K562 (cell line): Measurements from ENCODE around the gene PSMC3IP. TPM values are rescaled to one million over a fixed set of nuclear protein-coding genes. Genes with fewer than 3 reads are reported as not detected.

ENCODE experiments used
- BRF1 ChIP-seq: IDR thresholded peaks from 3 replicates; pipeline ENCODE4 v1.6.1; 2011; ENCODE audit warnings: borderline replicate concordance, mild to moderate bottlenecking; ENCODE audit not compliant: insufficient read length; ENCODE audit errors: extremely low read depth
- EGR1 ChIP-seq: fragments of 450-650 bp; conservative IDR thresholded peaks from 2 replicates; pipeline ENCODE4 v1.6.1; 2017; ENCODE audit warnings: mild to moderate bottlenecking
- FOXJ3 ChIP-seq: sonication (generic); formaldehyde crosslinking; IDR thresholded peaks from 2 replicates; pipeline ENCODE4 v1.4.0; 2020; ENCODE audit warnings: mild to moderate bottlenecking, missing genetic modification reagents
- POU5F1 ChIP-seq: fragments of 150-350 bp; IDR thresholded peaks from 2 replicates; pipeline ENCODE4 v1.6.1; 2014; ENCODE audit warnings: borderline replicate concordance, low read length, low read depth, mild to moderate bottlenecking; ENCODE audit not compliant: partially characterized antibody
- RAD21 ChIP-seq, 2 experiments: fragments of 250-450 bp in 1 of 2; fragments of 450-650 bp in 1 of 2; sonication (Bioruptor Pico) in 1 of 2; formaldehyde crosslinking in 1 of 2; IDR thresholded peaks in 1 of 2; conservative IDR thresholded peaks in 1 of 2; 2 replicates each; pipeline versions ENCODE4 v1.4.0 to v1.8.0; 2020 to 2022; ENCODE audit warnings: mild to moderate bottlenecking in 2 of 2, moderate library complexity in 1 of 2
- SETDB1 ChIP-seq: IDR thresholded peaks from one replicate; pipeline ENCODE4 v1.6.1; 2012; ENCODE audit warnings: low read length, control low read depth, inconsistent platforms
- SP1 ChIP-seq: sonication (generic); formaldehyde crosslinking; IDR thresholded peaks from 2 replicates; pipeline ENCODE4 v1.8.1; 2022; ENCODE audit warnings: mild to moderate bottlenecking, missing genetic modification reagents
- TAF15 ChIP-seq: fragments of 200-400 bp; formaldehyde crosslinking; IDR thresholded peaks from 2 replicates; pipeline ENCODE4 v1.6.1; 2017; ENCODE audit warnings: mild to moderate bottlenecking, low read depth, low read length, moderate library complexity
- TGIF2 ChIP-seq: sonication (generic); formaldehyde crosslinking; IDR thresholded peaks from 2 replicates; pipeline ENCODE4 v1.8.1; 2022; ENCODE audit warnings: mild to moderate bottlenecking, missing genetic modification reagents, moderate library complexity
- WHSC1 ChIP-seq: IDR thresholded peaks from one replicate; pipeline ENCODE4 v1.6.1; 2012; ENCODE audit warnings: low read length, control low read depth, inconsistent platforms
- ZNF174 ChIP-seq: fragments of 250-450 bp; sonication (Bioruptor Pico); IDR thresholded peaks from 2 replicates; pipeline ENCODE4 v1.4.0; 2020; ENCODE audit warnings: mild to moderate bottlenecking
- polyA plus RNA-seq, 8 experiments: library from polyadenylated mRNA; depleted of rRNA in 4 of 8; stranded (reverse) in 5 of 8; unstranded in 3 of 8; fragments of >200 nt; fragmentation: Nextera tagmentation in 2 of 8; fragmentation: Illumina TruSeq in 1 of 8; extraction: Ambion mirVana in 2 of 8; extraction: Trizol in 1 of 8; gene quantifications; 2 replicates each; pipeline versions ENCODE4 v1.2.1 to v1.2.3, GENCODE V29; 2011 to 2014; ENCODE audit warnings: inconsistent platforms in 1 of 8, missing spikeins in 1 of 8
- total RNA-seq, 7 experiments: library from RNA; depleted of rRNA in 6 of 7; stranded (reverse); fragments of >200 nt in 6 of 7; fragmentation: Illumina TruSeq in 2 of 7; extraction: Trizol in 2 of 7; gene quantifications; 2 replicates each; pipeline versions ENCODE4 v1.2.1 to v1.2.3, GENCODE V29; 2011 to 2021; ENCODE audit warnings: low replicate concordance in 1 of 7
- TF ChIP-seq, protein P1 (sequence below), 2 experiments: fragments of 450-650 bp; conservative IDR thresholded peaks; 2 replicates each; pipeline ENCODE4 v1.6.1; 2017; ENCODE audit warnings: mild to moderate bottlenecking in 2 of 2, moderate library complexity in 2 of 2
- TF ChIP-seq, protein P2 (sequence below): fragments of 450-650 bp; formaldehyde crosslinking; IDR thresholded peaks from 2 replicates; pipeline ENCODE4 v1.4.0; 2020; ENCODE audit warnings: mild to moderate bottlenecking, moderate library complexity
- TF ChIP-seq, protein P3 (sequence below): fragments of 250-450 bp; sonication (Bioruptor Pico); IDR thresholded peaks from 2 replicates; pipeline ENCODE4 v1.5.0; 2020; ENCODE audit warnings: mild to moderate bottlenecking, borderline replicate concordance

Gene PSMC3IP
- total and polyA plus RNA-seq, 9 of the 15 experiments (the other 6 are each of a cell fraction or from before 2014, with no cell fraction given), result 13.8 to 65.6 (median 32.8) TPM

DNA sequence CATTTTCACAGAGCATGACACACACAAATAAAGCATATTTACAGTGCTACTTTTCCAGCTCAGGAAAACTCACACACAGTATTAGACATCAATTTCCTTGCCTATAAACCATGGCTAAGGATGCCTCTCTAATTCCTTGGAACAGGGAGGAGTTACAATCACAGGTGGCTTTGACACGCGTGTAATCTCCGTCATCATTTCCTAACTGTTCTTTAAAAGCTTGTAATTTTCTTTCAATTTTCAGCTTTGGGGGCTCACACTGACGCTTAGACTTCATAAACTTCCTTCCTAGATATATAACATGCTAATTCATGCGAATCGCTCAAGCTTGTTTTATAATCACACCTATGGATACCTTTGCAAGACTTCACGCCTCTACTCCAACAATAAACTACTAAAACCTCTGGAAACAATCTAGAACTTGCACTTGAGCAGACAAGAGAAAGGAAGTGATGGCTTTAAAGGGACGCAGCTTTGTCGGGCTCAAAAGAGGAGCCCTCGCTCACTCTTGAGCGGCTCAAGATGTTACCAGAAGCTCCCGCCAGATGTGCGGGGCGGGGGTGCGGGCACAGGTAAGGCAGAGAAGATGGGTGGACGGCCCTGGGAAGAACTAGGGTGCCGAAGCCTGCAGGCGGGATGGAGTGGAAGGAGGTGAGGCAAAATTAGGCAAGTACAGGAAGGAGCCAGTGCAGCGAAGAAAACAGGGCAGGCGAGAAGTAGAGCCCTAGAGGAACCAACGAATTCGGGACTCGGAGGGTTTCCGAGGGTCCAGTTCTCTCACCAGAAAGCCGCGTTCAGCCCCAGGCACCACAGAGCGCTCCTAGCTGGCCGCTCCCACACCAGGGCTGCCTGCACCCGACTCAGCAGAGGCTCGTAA is 31.0 kb upstream of the PSMC3IP start (continued):
- TF ChIP-seq, protein P1, sequence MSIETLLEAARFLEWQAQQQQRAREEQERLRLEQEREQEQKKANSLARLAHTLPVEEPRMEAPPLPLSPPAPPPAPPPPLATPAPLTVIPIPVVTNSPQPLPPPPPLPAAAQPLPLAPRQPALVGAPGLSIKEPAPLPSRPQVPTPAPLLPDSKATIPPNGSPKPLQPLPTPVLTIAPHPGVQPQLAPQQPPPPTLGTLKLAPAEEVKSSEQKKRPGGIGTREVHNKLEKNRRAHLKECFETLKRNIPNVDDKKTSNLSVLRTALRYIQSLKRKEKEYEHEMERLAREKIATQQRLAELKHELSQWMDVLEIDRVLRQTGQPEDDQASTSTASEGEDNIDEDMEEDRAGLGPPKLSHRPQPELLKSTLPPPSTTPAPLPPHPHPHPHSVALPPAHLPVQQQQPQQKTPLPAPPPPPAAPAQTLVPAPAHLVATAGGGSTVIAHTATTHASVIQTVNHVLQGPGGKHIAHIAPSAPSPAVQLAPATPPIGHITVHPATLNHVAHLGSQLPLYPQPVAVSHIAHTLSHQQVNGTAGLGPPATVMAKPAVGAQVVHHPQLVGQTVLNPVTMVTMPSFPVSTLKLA (conservative IDR thresholded peaks at IDR 0.05), result no peak
- TF ChIP-seq SETDB1 (no peak), POU5F1 (no peak), ZNF174 (CRISPR knock-in tag) (no peak), RAD21 (CRISPR knock-in tag; conservative IDR thresholded peaks at IDR 0.05 in 1 of 2, IDR thresholded peaks at IDR 0.05 in 1 of 2) (no peak), BRF1 (no peak), SP1 (CRISPR knock-in tag) (no peak), WHSC1 (no peak), TGIF2 (CRISPR knock-in tag) (no peak), TAF15 (no peak), FOXJ3 (no peak), EGR1 (no peak)
- TF ChIP-seq, protein P2, sequence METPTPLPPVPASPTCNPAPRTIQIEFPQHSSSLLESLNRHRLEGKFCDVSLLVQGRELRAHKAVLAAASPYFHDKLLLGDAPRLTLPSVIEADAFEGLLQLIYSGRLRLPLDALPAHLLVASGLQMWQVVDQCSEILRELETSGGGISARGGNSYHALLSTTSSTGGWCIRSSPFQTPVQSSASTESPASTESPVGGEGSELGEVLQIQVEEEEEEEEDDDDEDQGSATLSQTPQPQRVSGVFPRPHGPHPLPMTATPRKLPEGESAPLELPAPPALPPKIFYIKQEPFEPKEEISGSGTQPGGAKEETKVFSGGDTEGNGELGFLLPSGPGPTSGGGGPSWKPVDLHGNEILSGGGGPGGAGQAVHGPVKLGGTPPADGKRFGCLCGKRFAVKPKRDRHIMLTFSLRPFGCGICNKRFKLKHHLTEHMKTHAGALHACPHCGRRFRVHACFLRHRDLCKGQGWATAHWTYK (CRISPR knock-in tag), result no peak
- TF ChIP-seq, protein P3, sequence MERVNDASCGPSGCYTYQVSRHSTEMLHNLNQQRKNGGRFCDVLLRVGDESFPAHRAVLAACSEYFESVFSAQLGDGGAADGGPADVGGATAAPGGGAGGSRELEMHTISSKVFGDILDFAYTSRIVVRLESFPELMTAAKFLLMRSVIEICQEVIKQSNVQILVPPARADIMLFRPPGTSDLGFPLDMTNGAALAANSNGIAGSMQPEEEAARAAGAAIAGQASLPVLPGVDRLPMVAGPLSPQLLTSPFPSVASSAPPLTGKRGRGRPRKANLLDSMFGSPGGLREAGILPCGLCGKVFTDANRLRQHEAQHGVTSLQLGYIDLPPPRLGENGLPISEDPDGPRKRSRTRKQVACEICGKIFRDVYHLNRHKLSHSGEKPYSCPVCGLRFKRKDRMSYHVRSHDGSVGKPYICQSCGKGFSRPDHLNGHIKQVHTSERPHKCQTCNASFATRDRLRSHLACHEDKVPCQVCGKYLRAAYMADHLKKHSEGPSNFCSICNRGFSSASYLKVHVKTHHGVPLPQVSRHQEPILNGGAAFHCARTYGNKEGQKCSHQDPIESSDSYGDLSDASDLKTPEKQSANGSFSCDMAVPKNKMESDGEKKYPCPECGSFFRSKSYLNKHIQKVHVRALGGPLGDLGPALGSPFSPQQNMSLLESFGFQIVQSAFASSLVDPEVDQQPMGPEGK, result no peak
